GM19324 (cell line): ENCODE measurements around the gene GBF1.
"Not testable (repeated sequence)": the region's sequence is repeated elsewhere in the genome, so short reads cannot be mapped to it uniquely, and the experiment has no call there.

Source experiments
- ATAC-seq: cut with Tn5 transposase; IDR thresholded peaks from one replicate; pipeline ENCODE4 v1.9.1; 2021; ENCODE audit warnings: mild to moderate bottlenecking, moderate library complexity; ENCODE audit not compliant: unreplicated experiment, low FRiP score

GBF1 gene

GRCh38 chr10:102245082-102245931 is at the start of gene GBF1:
TSS of gene GBF1 (plus strand) at chr10:102245532. CDS start at chr10:102258939, 13,407 bp downstream.
- peak; percentile 92 for ATAC-seq

GRCh38 chr10:102196893-102197292 is 48.4 kb upstream of the GBF1 start:
- ATAC-seq = no peak

GRCh38 chr10:102198027-102198426 is 47.3 kb upstream of the GBF1 start:
- ATAC-seq = no peak

- no peak for ATAC-seq
Observed at GRCh38 chr10:102200751-102201640, 44.3 kb upstream of the GBF1 start.

GRCh38 chr10:102202386-102202785 is 42.9 kb upstream of the GBF1 start:
- ATAC-seq = no peak

- ATAC-seq = no peak
Observed at GRCh38 chr10:102208311-102209035, 36.9 kb upstream of the GBF1 start.

GRCh38 chr10:102211615-102212299 is 33.6 kb upstream of the GBF1 start:
- ATAC-seq = no peak

GRCh38 chr10:102213599-102213998 is 31.7 kb upstream of the GBF1 start:
- not testable (repeated sequence) for ATAC-seq

- no peak for ATAC-seq
Observed at GRCh38 chr10:102219370-102219769, 26.0 kb upstream of the GBF1 start.

GRCh38 chr10:102220612-102221011 is 24.7 kb upstream of the GBF1 start:
- no peak for ATAC-seq

- ATAC-seq = no peak
Observed at GRCh38 chr10:102222797-102223196, 22.5 kb upstream of the GBF1 start.

- peak; percentile 84 for ATAC-seq
Observed at GRCh38 chr10:102225646-102226541, 19.4 kb upstream of the GBF1 start, which contains the start of gene ELOVL3. TSS of gene ELOVL3 (plus strand) at chr10:102226299. CDS start at chr10:102226549, 250 bp downstream.

- no peak for ATAC-seq
Observed at GRCh38 chr10:102226542-102226870, 18.8 kb upstream of the GBF1 start.

- no peak for ATAC-seq
Observed at GRCh38 chr10:102227050-102227449, 18.3 kb upstream of the GBF1 start.

- ATAC-seq = no peak
Observed at GRCh38 chr10:102229810-102230263, 15.5 kb upstream of the GBF1 start.

- no peak for ATAC-seq
Observed at GRCh38 chr10:102230264-102230860, 15.0 kb upstream of the GBF1 start.

GRCh38 chr10:102230861-102231356 is 14.4 kb upstream of the GBF1 start:
- ATAC-seq = no peak
